ENCODE data around the gene FAH.

DNA sequence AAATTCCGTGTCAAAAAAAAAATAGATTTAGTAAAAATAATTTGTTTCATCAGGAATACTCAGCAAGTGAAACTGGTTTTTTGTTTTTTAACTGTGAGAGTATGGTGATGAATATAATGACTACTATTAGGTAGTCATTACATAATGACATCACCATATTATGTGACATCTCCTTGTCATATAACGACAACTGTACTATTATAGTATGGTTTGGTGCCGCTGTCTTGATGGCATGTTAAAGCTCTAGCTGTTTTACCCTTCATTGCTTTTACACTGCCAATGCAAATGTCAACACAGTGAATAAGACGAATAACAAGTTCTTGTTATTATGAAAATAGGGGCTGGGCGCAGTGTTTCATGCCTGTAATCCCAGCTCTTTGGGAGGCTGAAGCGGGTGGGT lies 45.6 kb upstream of the FAH start:
- TF ChIP-seq, protein P1, sequence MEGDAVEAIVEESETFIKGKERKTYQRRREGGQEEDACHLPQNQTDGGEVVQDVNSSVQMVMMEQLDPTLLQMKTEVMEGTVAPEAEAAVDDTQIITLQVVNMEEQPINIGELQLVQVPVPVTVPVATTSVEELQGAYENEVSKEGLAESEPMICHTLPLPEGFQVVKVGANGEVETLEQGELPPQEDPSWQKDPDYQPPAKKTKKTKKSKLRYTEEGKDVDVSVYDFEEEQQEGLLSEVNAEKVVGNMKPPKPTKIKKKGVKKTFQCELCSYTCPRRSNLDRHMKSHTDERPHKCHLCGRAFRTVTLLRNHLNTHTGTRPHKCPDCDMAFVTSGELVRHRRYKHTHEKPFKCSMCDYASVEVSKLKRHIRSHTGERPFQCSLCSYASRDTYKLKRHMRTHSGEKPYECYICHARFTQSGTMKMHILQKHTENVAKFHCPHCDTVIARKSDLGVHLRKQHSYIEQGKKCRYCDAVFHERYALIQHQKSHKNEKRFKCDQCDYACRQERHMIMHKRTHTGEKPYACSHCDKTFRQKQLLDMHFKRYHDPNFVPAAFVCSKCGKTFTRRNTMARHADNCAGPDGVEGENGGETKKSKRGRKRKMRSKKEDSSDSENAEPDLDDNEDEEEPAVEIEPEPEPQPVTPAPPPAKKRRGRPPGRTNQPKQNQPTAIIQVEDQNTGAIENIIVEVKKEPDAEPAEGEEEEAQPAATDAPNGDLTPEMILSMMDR (conservative IDR thresholded peaks at IDR 0.05), result no peak
- TF ChIP-seq ZFX (IDR thresholded peaks at IDR 0.05), result no peak

Measured in C4-2B (cell line).